PC-3 (cell line): ENCODE data around the gene HSPB9. TPM values are rescaled to one million over a fixed set of nuclear protein-coding genes. Genes with fewer than 3 reads are reported as not detected.

ENCODE experiments used
- ATAC-seq: fragments of 200-7000 bp; cut with Tn5 transposase; 2 replicates; pipeline ENCODE4 v1.9.1; 2020; ENCODE audit warnings: mild to moderate bottlenecking, moderate library complexity
- BruUV-seq: library from RNA; stranded (reverse); fragments of 400-500 nt; replicated peaks from 2 replicates; lab custom pipeline; 2021; lab: Mats Ljungman, UMichigan
- CTCF ChIA-PET: fragments of 300-600 bp; sonication (Branson Sonifier 250); formaldehyde crosslinking; loops from one replicate; lab custom pipeline; 2022; ENCODE audit warnings: antibody characterized with exemption; lab: Charles Lee
- POLR2A ChIA-PET: fragments of 300-600 bp; sonication (Branson Sonifier 250); formaldehyde crosslinking; loops from one replicate; lab custom pipeline; 2022; ENCODE audit warnings: antibody characterized with exemption; ENCODE audit not compliant: unreplicated experiment; lab: Charles Lee
- DNase-seq: peaks from one replicate; pipeline ENCODE4 v3.0.0-alpha.2; 2015
- H2AFZ ChIP-seq: fragments of 300-600 bp; sonication (generic); 2 replicates; pipeline ENCODE4 v1.6.0; 2016; ENCODE audit warnings: antibody characterized with exemption, low read length
- H3F3A ChIP-seq: fragments of 300-600 bp; sonication (generic); one replicate; pipeline ENCODE4 v1.6.0; 2017; ENCODE audit warnings: antibody characterized with exemption, low read length, control low read depth, mild to moderate bottlenecking; ENCODE audit not compliant: unreplicated experiment
- H3K27ac ChIP-seq: fragments of 300-600 bp; sonication (generic); 2 replicates; pipeline ENCODE4 v1.5.1; 2016; ENCODE audit warnings: mild to moderate bottlenecking, low read length
- H3K27me3 ChIP-seq: fragments of 300-600 bp; sonication (generic); 2 replicates; pipeline ENCODE4 v1.6.1; 2016; ENCODE audit warnings: low read length, mixed read lengths
- H3K36me3 ChIP-seq: fragments of 300-600 bp; sonication (generic); 2 replicates; pipeline ENCODE4 v1.6.1; 2016; ENCODE audit warnings: low read depth, mixed run types, low read length, mixed read lengths
- H3K4me1 ChIP-seq: fragments of 300-600 bp; sonication (generic); 2 replicates; pipeline ENCODE4 v1.5.1; 2016; ENCODE audit warnings: low read length; ENCODE audit not compliant: insufficient read depth
- H3K4me2 ChIP-seq: fragments of 300-600 bp; sonication (generic); 2 replicates; pipeline ENCODE4 v1.6.0; 2016; ENCODE audit warnings: low read length
- H3K4me3 ChIP-seq: fragments of 300-600 bp; sonication (generic); 2 replicates; pipeline ENCODE4 v1.5.1; 2016; ENCODE audit warnings: mild to moderate bottlenecking, low read length, mixed read lengths
- H3K79me2 ChIP-seq: fragments of 300-600 bp; sonication (generic); 2 replicates; pipeline ENCODE4 v1.6.1; 2017; ENCODE audit warnings: low read length, mixed read lengths
- H3K9ac ChIP-seq: fragments of 300-600 bp; sonication (generic); 2 replicates; pipeline ENCODE4 v1.6.0; 2016; ENCODE audit warnings: mild to moderate bottlenecking, low read length
- H3K9me2 ChIP-seq: fragments of 300-600 bp; sonication (generic); replicated peaks from 2 replicates; pipeline ENCODE4 v1.6.1; 2016; ENCODE audit warnings: mixed run types, low read length, mixed read lengths
- H3K9me3 ChIP-seq: fragments of 300-600 bp; sonication (generic); 2 replicates; pipeline ENCODE4 v1.6.1; 2016; ENCODE audit warnings: low read length, mixed read lengths
- H4K20me1 ChIP-seq: fragments of 300-600 bp; sonication (generic); 2 replicates; pipeline ENCODE4 v1.6.1; 2016; ENCODE audit warnings: low read length, mixed read lengths
- EZH2 ChIP-seq: fragments of 300-600 bp; sonication (generic); IDR thresholded peaks from one replicate; pipeline ENCODE4 v1.6.1; 2017; ENCODE audit warnings: antibody characterized with exemption, mild to moderate bottlenecking, low read length; ENCODE audit not compliant: unreplicated experiment
- EZH2phosphoT487 ChIP-seq: fragments of 300-600 bp; sonication (generic); IDR thresholded peaks from 2 replicates; pipeline ENCODE4 v1.6.1; 2018; ENCODE audit warnings: mild to moderate bottlenecking, antibody characterized with exemption, low read length, borderline replicate concordance
- intact Hi-C: fragments of 100-400 bp; cut with micrococcal nuclease; formaldehyde crosslinking; loops from 2 replicates; pipeline ENCODE4 v1.9.0; 2023
- total RNA-seq: library from RNA; depleted of rRNA; stranded (reverse); fragments of >200 nt; gene quantifications from 2 replicates; pipeline ENCODE4 v1.2.3, GENCODE V29; 2014
- TF ChIP-seq, protein P1 (sequence below): fragments of 300-600 bp; sonication (generic); conservative IDR thresholded peaks from 2 replicates; pipeline ENCODE4 v1.5.1; 2017; ENCODE audit warnings: antibody characterized with exemption, low read depth, mild to moderate bottlenecking, low read length

Gene HSPB9
- total RNA-seq, 1 experiment from 2014 or later: not detected

DNA sequence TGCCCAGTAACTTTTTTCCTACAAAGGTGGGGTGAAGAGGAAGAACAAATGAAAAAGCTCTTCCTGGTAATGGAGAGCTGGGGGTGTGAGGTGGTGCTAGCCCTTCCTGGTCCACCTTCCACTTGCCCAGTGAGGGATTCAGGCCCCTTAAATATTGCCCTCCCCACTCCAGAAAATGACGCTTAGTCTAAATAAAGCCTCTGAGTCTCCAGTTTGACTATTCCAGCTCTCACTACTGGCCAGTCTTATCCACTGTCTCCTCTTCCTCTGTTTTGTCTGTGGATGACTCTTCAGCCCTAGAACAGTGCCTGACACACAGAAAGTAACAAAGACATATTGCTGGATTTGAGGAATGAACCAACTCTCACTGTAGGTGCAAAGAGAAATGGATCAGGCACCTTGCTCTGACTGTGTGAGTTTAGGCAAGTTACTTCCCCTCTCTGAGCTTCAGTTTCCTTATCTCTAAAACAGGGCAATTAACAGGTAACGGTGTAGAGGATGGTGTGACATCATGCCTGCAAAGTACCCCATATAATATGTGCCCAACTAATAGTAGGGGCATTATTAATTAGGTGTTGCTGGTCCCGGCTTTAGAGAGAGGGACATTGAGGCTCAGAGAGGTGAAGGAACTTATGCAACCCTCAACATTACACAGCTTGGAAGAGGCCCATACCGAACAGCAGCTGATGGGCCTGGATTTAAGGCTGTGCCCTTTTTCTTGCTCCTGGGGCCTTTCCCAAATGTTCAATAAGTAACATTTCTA lies 45.6 kb upstream of the HSPB9 start:
- Histone ChIP-seq H3F3A (no peaks in the 10 kb centered on the region), H3K9me3 (no peaks in the 10 kb centered on the region), H3K9ac (no peak overlapping the region), H3K4me1 (0 out of 2 replicates have a peak, but pooled peaks cover 2% of the 10 kb centered on the region), H3K4me3 (no peak overlapping the region), H3K79me2 (no peaks in the 10 kb centered on the region), H3K27me3 (0 out of 2 replicates have a peak, but pooled peaks cover 3% of the 10 kb centered on the region), H4K20me1 (no peaks in the 10 kb centered on the region), H3K36me3 (no peaks in the 10 kb centered on the region), H3K9me2 (no peaks in the 10 kb centered on the region), H3K4me2 (no peak overlapping the region), H3K27ac (no peak overlapping the region), H2AFZ (no peak overlapping the region)
- BruUV-seq: no TSS peak
- DNase-seq (no peak), ATAC-seq (no peak)
- CTCF ChIA-PET: no interaction called here
- TF ChIP-seq EZH2phosphoT487 (no peak), EZH2 (no peak)
- TF ChIP-seq, protein P1, sequence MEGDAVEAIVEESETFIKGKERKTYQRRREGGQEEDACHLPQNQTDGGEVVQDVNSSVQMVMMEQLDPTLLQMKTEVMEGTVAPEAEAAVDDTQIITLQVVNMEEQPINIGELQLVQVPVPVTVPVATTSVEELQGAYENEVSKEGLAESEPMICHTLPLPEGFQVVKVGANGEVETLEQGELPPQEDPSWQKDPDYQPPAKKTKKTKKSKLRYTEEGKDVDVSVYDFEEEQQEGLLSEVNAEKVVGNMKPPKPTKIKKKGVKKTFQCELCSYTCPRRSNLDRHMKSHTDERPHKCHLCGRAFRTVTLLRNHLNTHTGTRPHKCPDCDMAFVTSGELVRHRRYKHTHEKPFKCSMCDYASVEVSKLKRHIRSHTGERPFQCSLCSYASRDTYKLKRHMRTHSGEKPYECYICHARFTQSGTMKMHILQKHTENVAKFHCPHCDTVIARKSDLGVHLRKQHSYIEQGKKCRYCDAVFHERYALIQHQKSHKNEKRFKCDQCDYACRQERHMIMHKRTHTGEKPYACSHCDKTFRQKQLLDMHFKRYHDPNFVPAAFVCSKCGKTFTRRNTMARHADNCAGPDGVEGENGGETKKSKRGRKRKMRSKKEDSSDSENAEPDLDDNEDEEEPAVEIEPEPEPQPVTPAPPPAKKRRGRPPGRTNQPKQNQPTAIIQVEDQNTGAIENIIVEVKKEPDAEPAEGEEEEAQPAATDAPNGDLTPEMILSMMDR: no peak
- POLR2A ChIA-PET: interaction anchor here (0.7 kb wide), 1 partner anchor 175 kb away, joined by 4 read pairs; no protein-coding TSS in a partner anchor
- intact Hi-C loops: no loop called here

DNA sequence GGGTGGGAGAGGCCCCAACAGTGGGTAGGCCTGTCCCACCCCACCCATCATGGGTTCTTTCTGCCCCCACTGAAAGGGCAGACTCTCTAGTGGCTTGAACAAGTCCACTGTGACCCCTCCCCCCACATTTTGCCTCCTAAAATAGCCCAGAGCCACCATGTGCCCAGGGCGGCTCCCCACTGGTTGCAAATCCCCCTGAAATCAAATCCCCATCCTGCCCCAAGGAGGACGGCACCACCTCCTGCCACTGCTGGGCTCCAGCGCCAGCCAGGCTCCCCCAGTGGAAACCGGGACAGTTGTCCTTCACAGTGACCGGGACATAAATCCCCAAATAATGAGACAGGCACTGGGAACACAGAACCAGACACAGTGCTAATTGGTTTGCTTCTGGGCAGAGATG lies 44.8 kb upstream of the HSPB9 start:
- H4K20me1 ChIP-seq: no peaks in the 10 kb centered on the region
- intact Hi-C loops: no loop called here
- no peak overlapping the region for H3K27ac ChIP-seq
- no peak overlapping the region for H3K4me2 ChIP-seq
- CTCF ChIA-PET: no interaction called here
- no TSS peak for BruUV-seq
- TF ChIP-seq, protein P1: no peak
- no peak for TF ChIP-seq EZH2
- TF ChIP-seq EZH2phosphoT487: no peak
- no peak overlapping the region for H3K4me3 ChIP-seq
- POLR2A ChIA-PET: no interaction called here
- no peak overlapping the region for H2AFZ ChIP-seq
- no peak for DNase-seq
- H3K9me3 ChIP-seq: no peaks in the 10 kb centered on the region
- H3F3A ChIP-seq: no peaks in the 10 kb centered on the region
- H3K9ac ChIP-seq: no peak overlapping the region
- H3K79me2 ChIP-seq: no peaks in the 10 kb centered on the region
- H3K9me2 ChIP-seq: no peaks in the 10 kb centered on the region
- H3K4me1 ChIP-seq: peaks cover 6% of the 10 kb centered on the region; the same call in 1 of the 2 replicates
- no peaks in the 10 kb centered on the region for H3K27me3 ChIP-seq
- ATAC-seq: no peak
- no peaks in the 10 kb centered on the region for H3K36me3 ChIP-seq

DNA sequence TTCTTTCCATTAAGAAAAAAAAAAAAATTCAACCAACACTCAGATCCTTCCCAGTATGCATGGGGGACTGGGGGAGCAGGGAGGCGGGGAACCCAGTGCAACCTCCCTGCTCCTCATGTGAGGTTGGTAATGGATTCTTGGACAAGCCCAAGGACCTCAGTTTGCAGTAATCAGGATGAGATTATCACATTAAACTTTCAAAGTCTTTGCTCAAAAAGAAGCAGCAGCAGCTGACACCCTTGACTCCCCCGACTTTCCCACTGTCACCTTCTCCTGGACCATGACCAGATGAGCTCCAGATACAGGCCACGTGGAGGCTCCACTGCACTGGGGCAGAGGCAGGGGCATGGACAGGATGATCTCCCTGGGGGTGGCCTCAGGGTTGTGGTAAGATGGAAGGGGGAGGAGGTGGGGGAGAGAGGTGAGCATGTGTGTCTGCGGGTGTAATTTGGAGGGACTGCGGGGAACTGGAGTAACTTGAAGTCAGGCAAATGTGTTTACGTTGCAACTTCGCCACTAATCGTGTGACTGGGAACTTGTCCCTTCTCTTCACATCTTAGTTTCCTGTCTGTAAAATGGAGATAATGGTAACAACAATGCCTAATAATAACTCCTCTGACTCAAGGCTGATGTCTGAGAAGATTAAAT lies 44.1 kb upstream of the HSPB9 start:
- no peak for DNase-seq
- no peaks in the 10 kb centered on the region for H3K27me3 ChIP-seq
- H3K9me2 ChIP-seq: no peaks in the 10 kb centered on the region
- ATAC-seq: no peak
- H3K4me2 ChIP-seq: no peak overlapping the region
- H2AFZ ChIP-seq: no peak overlapping the region
- no peak overlapping the region for H3K27ac ChIP-seq
- no peaks in the 10 kb centered on the region for H3K79me2 ChIP-seq
- no peaks in the 10 kb centered on the region for H3K36me3 ChIP-seq
- CTCF ChIA-PET: no interaction called here
- H3F3A ChIP-seq: no peaks in the 10 kb centered on the region
- TF ChIP-seq, protein P1: no peak
- no peak for TF ChIP-seq EZH2
- no peak for TF ChIP-seq EZH2phosphoT487
- POLR2A ChIA-PET: interaction anchor here (0.6 kb wide), 1 partner anchor 565 kb away, joined by 6 read pairs; no protein-coding TSS in a partner anchor
- H4K20me1 ChIP-seq: no peaks in the 10 kb centered on the region
- H3K4me1 ChIP-seq: peaks cover 6% of the 10 kb centered on the region; the same call in 1 of the 2 replicates
- intact Hi-C loops: no loop called here
- no peak overlapping the region for H3K9ac ChIP-seq
- H3K9me3 ChIP-seq: no peaks in the 10 kb centered on the region
- H3K4me3 ChIP-seq: no peak overlapping the region
- BruUV-seq: no TSS peak
